GM10248 (cell line): ENCODE measurements around the gene CCNY.

Experiments used
- CTCF ChIA-PET: fragments of 300-600 bp; sonication (Branson Sonifier 250); formaldehyde crosslinking; extraction: SDS; loops from one replicate; lab custom pipeline; 2021; ENCODE audit warnings: antibody characterized with exemption; lab: Yijun Ruan, JAX
- POLR2A ChIA-PET: fragments of 350-650 bp; sonication (Branson Sonifier 250); formaldehyde crosslinking; extraction: SDS; loops from one replicate; lab custom pipeline; 2020; ENCODE audit warnings: antibody characterized with exemption; lab: Yijun Ruan, JAX
- DNase-seq: peaks from one replicate; pipeline ENCODE4 v3.0.0; 2012; ENCODE audit errors: extremely low spot score
- TF ChIP-seq, protein P1 (sequence below): IDR thresholded peaks from 2 replicates; pipeline ENCODE4 v1.5.1; 2012; ENCODE audit warnings: mild to moderate bottlenecking, low read depth; ENCODE audit errors: extremely low read depth, missing control alignments, control extremely low read depth

The CCNY gene

DNA sequence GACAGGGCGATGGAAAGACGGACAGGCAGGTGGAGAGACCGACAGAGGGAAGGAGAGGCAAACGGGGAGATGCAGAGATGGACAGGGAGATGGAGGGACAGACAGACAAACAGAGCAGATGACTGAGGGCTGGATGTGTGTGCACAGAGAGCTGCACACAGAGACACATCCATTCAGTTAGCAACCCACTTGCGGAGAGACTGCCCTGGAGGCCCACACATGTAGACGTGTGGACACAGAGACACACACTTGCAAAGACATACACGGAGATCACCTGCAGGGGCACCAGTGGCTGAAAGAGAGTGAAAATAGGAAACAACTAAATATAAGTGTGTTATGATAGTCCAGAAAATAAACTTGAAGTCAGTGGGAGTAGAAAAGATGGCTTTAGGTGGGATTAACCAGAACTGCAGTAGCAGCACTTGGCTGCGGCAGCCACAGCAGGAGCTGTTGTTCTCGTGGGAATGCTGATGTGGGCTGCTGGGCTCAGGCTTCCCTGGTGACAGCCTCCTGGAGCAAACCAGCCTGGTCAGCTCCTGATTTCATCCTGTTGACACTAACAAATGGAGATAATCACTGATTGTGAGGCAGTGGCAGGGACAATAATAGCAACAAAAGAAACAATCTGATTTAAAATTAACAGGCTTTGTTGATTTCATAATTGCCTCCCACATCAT, 134.1 kb downstream of the CCNY start:
- TF ChIP-seq, protein P1, sequence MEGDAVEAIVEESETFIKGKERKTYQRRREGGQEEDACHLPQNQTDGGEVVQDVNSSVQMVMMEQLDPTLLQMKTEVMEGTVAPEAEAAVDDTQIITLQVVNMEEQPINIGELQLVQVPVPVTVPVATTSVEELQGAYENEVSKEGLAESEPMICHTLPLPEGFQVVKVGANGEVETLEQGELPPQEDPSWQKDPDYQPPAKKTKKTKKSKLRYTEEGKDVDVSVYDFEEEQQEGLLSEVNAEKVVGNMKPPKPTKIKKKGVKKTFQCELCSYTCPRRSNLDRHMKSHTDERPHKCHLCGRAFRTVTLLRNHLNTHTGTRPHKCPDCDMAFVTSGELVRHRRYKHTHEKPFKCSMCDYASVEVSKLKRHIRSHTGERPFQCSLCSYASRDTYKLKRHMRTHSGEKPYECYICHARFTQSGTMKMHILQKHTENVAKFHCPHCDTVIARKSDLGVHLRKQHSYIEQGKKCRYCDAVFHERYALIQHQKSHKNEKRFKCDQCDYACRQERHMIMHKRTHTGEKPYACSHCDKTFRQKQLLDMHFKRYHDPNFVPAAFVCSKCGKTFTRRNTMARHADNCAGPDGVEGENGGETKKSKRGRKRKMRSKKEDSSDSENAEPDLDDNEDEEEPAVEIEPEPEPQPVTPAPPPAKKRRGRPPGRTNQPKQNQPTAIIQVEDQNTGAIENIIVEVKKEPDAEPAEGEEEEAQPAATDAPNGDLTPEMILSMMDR, result no peak
- DNase-seq, result no peak
- POLR2A ChIA-PET, result no interaction called here
- CTCF ChIA-PET, result no interaction called here

DNA sequence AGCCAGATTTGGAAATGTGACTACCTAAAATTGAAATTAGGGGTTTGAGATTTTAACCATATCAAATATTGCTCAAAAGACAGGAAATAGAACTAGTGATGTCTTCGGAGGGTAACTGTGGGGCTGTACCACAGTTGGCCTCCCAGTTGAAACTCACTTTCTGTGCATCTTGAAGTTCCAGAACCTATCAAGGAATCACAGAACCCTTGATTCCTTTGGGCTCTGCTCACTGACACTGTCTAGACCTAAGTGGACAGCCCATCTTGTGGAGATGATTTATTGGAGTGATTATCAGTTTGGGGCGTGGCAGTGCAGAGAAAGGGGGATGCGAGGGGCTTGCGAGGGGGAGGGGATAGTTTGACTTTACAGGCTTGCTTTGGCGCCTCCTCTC, 134.6 kb downstream of the CCNY start:
- TF ChIP-seq, protein P1, result no peak
- ChIA-PET CTCF (no interaction called here), POLR2A (no interaction called here)
- no peak for DNase-seq

DNA sequence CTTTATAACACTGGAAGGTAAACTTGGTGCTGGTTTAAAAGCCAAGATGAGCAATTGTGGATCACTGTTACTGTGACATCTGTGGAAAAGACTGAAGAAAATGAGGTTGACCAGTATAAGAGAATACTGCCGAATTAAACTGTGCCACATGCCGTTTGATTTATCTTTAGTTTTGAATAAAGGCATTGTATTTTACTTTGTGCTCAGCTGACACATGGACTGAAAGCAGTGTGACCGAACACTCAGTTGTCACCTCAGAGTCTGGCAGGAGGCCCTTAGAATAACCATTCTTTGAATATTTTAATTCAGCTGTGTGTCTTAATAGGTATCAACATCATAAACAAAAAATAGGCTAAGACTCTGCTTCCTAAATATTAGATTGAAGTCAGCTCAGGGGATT, 135.1 kb downstream of the CCNY start:
- CTCF ChIA-PET, result interaction anchor here (2.3 kb wide), 1 partner anchor 9 kb away, joined by 11 read pairs; no protein-coding TSS in a partner anchor
- POLR2A ChIA-PET, result no interaction called here
- DNase-seq, result no peak
- TF ChIP-seq, protein P1, result no peak

DNA sequence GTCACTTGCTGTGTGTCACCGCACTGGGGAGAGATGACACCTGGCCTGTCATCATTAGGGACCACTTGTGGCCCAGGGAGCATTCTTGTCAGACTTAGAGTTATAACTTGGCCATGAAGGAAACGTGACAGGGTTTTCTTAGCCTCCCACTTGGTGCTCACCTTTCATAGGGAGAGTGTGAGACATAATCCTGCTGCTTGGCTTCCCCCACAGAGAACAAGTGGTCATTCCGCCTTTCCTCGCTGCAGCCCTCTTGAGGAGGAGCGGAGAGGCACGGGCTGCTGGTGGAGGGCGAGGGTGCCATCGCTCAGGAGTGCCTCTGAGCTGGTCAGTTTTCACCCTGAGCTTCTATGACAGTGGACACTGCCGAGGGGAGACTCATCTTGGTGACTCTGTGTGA, 143.8 kb downstream of the CCNY start:
- DNase-seq, result no peak
- ChIA-PET CTCF (interaction anchor here (0.8 kb wide), 1 partner anchor 15 kb away, joined by 3 read pairs; no protein-coding TSS in a partner anchor), POLR2A (no interaction called here)
- TF ChIP-seq, protein P1, result no peak

DNA sequence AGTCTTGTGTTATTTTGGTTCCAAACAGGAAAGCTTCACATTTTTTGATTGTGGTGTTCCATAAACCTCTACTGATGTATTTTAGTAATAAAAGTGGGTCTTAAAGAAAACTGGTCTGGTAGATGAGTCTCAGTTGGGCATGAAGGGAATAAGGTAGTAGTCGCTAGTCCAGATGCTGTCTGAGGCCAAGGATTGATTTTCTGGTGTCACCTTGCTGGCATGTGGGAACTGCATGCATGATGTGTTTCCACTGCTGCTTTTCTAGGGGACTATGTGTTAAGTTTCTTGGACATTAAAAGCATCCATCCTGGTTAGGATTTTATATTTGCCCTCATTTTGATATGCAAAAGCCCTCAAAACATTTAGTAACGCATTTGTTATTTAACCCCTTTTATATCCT, 145.1 kb downstream of the CCNY start:
- TF ChIP-seq, protein P1, result no peak
- ChIA-PET CTCF (no interaction called here), POLR2A (no interaction called here)
- no peak for DNase-seq

DNA sequence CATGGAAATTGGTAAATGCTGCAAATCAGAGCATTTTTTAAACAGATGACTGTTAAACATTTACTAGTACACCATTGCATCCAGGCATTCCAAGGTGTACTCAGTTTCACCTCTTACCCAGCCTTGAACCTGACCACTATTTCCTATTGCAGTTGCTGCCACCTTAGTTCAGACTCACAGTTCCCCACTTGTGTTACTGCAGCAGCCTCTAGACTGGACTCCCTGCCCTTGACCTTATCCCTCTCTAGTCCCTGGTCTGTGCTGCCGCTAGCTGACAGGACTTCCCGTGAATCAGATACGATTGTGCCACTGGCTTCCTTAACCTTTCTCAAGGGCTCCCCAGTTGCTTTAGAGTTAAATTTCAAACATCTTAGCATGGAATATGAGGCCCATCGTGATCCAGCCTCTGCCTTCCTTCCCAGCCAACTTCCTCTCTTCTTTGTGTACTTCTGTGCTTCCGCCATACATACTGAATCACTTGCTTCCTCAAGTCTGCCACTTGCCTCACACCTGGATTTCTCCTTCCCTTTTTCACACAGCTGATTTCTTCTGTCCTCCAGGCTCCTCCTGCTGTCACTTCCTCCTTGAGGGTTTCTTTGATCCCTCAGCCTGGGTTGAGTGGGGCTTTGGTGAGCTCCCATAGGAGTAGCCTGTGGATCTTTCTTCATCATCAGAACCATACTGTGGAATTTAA, 150.1 kb downstream of the CCNY start:
- POLR2A ChIA-PET, result no interaction called here
- DNase-seq, result no peak
- TF ChIP-seq, protein P1, result no peak
- CTCF ChIA-PET, result interaction anchor here (0.9 to 2.1 kb wide), 2 partner anchors 10 to 18 kb away, joined by 3 to 6 read pairs; no protein-coding TSS in a partner anchor
